ENCODE data around the gene IKZF1.
"Not testable (repeated sequence)": the region's sequence is repeated elsewhere in the genome, so short reads cannot be mapped to it uniquely, and the experiment has no call there.

IKZF1 gene

GRCh38 chr7:50334341-50334994 is 30.0 kb downstream of the IKZF1 start:
- no peak for DNase-seq (ENCODE audit: low read depth)

- no peak for DNase-seq (ENCODE audit: low read depth)
These were observed 30.8 kb downstream of the IKZF1 start for GRCh38 chr7:50335230-50335794.

- DNase-seq (ENCODE audit: low read depth), result peak; percentile 74
These were observed 31.6 kb downstream of the IKZF1 start for GRCh38 chr7:50335795-50336754.

GRCh38 chr7:50336894-50337703 is 32.6 kb downstream of the IKZF1 start:
- no peak for DNase-seq (ENCODE audit: low read depth)

- not testable (repeated sequence) for DNase-seq (ENCODE audit: low read depth)
These were observed 35.0 kb downstream of the IKZF1 start for GRCh38 chr7:50339472-50339871.

GRCh38 chr7:50339990-50340500 is 35.5 kb downstream of the IKZF1 start:
- peak; percentile 49 for DNase-seq (ENCODE audit: low read depth)

- no peak for DNase-seq (ENCODE audit: low read depth)
These were observed 37.2 kb downstream of the IKZF1 start for GRCh38 chr7:50341724-50342123.

- peak; percentile 56 for DNase-seq (ENCODE audit: low read depth)
These were observed 38.1 kb downstream of the IKZF1 start for GRCh38 chr7:50342616-50343114.

- no peak for DNase-seq (ENCODE audit: low read depth)
These were observed 42.3 kb downstream of the IKZF1 start for GRCh38 chr7:50346545-50347497.

GRCh38 chr7:50347693-50348092 is 43.2 kb downstream of the IKZF1 start:
- DNase-seq (ENCODE audit: low read depth), result no peak

- DNase-seq (ENCODE audit: low read depth), result no peak
These were observed 44.1 kb downstream of the IKZF1 start for GRCh38 chr7:50348469-50349162.

- no peak for DNase-seq (ENCODE audit: low read depth)
These were observed 44.9 kb downstream of the IKZF1 start for GRCh38 chr7:50349399-50349798.

- DNase-seq (ENCODE audit: low read depth), result peak; percentile 52
These were observed 45.7 kb downstream of the IKZF1 start for GRCh38 chr7:50349963-50350944.

- DNase-seq (ENCODE audit: low read depth), result no peak
These were observed 46.8 kb downstream of the IKZF1 start for GRCh38 chr7:50351267-50351666.

GRCh38 chr7:50352282-50352681 is 47.8 kb downstream of the IKZF1 start:
- DNase-seq (ENCODE audit: low read depth), result no peak

- DNase-seq (ENCODE audit: low read depth), result no peak
These were observed 48.2 kb downstream of the IKZF1 start for GRCh38 chr7:50352751-50353150.

- no peak for DNase-seq (ENCODE audit: low read depth)
These were observed 48.7 kb downstream of the IKZF1 start for GRCh38 chr7:50353201-50353600.

- no peak for DNase-seq (ENCODE audit: low read depth)
These were observed 49.5 kb downstream of the IKZF1 start for GRCh38 chr7:50353894-50354595.
